CD4-positive, alpha-beta T cell treated with Interleukin-15 for 4 hours (primary cell): ENCODE results near the gene CLEC2B.

Experiments
- DNase-seq: peaks from one replicate; pipeline ENCODE4 v3.0.0-alpha.2; 2020; ENCODE audit warnings: low spot score

The CLEC2B gene

GRCh38 chr12:9808504-9808903, 60.6 kb downstream of the CLEC2B start:
- no peak for DNase-seq

- no peak for DNase-seq
These were observed 62.4 kb downstream of the CLEC2B start for GRCh38 chr12:9806714-9807113.

DNA sequence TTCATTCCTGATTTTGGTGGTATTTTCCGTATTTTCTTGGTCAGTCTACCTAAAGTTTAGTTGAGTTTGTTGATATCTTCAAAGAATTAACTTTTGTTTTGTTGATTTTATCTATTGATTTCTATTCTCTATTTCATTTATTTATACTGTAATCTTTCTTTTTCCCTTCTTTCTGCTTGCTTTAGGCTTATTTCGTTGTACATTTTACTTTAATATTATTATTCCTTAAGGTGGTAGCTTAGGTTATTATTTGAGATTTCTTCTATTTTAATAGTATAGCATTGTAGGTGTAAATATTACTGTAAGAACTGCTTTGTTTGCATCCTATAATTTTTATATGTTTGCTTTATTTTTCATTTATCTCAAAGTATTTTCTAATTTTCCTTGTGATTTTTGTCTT, 63.3 kb downstream of the CLEC2B start:
- DNase-seq = no peak
